Brain microvascular endothelial cell (primary cell): Measurements from ENCODE around the gene OR10P1.

Experiments
- DNase-seq: peaks from one replicate; pipeline ENCODE4 v3.0.0-alpha.2; 2020
- H3K27ac ChIP-seq: fragments of 250-450 bp; sonication (Bioruptor Pico); 2 replicates; pipeline ENCODE4 v1.5.1; 2020; ENCODE audit warnings: mild to moderate bottlenecking, moderate library complexity
- H3K27me3 ChIP-seq: fragments of 250-450 bp; sonication (Bioruptor Pico); replicated peaks from 2 replicates; pipeline ENCODE4 v1.5.1; 2020; ENCODE audit warnings: mild to moderate bottlenecking
- H3K36me3 ChIP-seq: fragments of 250-450 bp; sonication (Bioruptor Pico); replicated peaks from 2 replicates; pipeline ENCODE4 v1.5.1; 2020; ENCODE audit warnings: mild to moderate bottlenecking
- H3K4me3 ChIP-seq: 2 replicates; pipeline ENCODE4 v1.5.1; 2011; ENCODE audit warnings: low read depth, mild to moderate bottlenecking, control low read depth, low read length, moderate library complexity
- in situ Hi-C: cut with HindIII; loops from 2 replicates; pipeline ENCODE4 v1.10.0; 2017; ENCODE audit warnings: low sequenced_read_pairs, low pct_ligation_motif_present
- TF ChIP-seq, protein P1 (sequence below): IDR thresholded peaks from 2 replicates; pipeline ENCODE4 v1.5.1; 2011; ENCODE audit warnings: low read depth, mild to moderate bottlenecking, moderate library complexity, low read length, control low read depth, inconsistent platforms; ENCODE audit errors: missing control alignments

Gene OR10P1

DNA sequence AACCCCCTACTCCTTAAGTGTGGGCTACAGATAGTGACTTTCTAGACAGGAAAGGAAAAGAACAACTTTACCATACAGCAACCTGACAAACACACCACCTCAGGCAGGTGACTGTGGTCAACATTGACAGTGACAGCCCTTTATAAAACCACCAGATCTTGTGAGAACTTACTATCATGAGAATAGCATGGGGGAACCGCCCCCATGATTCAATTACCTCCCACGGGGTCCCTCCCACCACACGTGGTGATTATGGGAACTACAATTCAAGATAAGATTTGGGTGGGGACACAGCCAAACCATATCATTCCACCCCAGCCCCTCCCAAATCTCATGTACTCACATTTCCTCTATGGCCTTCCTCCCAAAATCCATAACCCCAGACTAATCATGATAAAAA is 16.3 kb downstream of the OR10P1 start:
- Histone ChIP-seq H3K27ac (no peak overlapping the region), H3K4me3 (no peak overlapping the region), H3K27me3 (peaks cover 5% of the 10 kb centered on the region), H3K36me3 (no peaks in the 10 kb centered on the region)
- in situ Hi-C loops, result no loop called here
- TF ChIP-seq, protein P1, sequence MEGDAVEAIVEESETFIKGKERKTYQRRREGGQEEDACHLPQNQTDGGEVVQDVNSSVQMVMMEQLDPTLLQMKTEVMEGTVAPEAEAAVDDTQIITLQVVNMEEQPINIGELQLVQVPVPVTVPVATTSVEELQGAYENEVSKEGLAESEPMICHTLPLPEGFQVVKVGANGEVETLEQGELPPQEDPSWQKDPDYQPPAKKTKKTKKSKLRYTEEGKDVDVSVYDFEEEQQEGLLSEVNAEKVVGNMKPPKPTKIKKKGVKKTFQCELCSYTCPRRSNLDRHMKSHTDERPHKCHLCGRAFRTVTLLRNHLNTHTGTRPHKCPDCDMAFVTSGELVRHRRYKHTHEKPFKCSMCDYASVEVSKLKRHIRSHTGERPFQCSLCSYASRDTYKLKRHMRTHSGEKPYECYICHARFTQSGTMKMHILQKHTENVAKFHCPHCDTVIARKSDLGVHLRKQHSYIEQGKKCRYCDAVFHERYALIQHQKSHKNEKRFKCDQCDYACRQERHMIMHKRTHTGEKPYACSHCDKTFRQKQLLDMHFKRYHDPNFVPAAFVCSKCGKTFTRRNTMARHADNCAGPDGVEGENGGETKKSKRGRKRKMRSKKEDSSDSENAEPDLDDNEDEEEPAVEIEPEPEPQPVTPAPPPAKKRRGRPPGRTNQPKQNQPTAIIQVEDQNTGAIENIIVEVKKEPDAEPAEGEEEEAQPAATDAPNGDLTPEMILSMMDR, result no peak
- DNase-seq, result no peak

DNA sequence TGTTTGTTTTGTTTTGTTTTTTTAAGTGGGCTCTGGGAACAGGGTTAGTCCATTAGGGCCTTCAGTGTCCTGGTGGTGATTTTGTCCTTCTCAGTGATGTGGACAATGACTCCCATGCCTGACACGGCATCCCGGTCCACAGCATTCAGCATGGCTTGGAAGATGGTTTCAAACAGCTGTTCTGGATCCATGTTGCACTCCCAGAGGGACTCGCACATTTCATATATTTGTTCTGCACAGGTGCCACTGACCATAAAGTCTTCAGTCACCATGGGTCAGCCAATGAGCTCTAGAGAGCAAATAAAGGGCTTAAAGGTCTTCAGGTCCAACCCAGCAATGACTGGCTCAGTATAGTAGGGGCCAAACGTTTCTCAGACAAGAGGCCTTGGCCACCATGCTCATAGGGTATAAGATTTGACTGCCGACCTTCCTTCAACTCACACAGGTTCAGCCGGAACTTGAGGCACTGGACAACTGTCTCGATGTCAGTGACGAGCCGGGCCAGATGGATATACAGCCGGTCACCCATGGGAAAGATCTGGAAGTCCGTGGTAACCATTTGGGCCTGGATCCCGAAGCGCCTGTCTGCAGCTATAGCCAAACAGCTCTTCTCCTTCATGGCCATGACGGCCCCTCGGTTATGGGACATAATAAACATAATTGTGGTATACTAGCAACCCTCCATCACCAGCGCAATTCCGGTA is 18.0 kb downstream of the OR10P1 start:
- H3K27ac ChIP-seq, result no peak overlapping the region
- H3K4me3 ChIP-seq, result no peak overlapping the region
- TF ChIP-seq, protein P1, result no peak
- peaks cover 5% of the 10 kb centered on the region for H3K27me3 ChIP-seq
- H3K36me3 ChIP-seq, result no peaks in the 10 kb centered on the region
- in situ Hi-C loops, result no loop called here
- no peak for DNase-seq

DNA sequence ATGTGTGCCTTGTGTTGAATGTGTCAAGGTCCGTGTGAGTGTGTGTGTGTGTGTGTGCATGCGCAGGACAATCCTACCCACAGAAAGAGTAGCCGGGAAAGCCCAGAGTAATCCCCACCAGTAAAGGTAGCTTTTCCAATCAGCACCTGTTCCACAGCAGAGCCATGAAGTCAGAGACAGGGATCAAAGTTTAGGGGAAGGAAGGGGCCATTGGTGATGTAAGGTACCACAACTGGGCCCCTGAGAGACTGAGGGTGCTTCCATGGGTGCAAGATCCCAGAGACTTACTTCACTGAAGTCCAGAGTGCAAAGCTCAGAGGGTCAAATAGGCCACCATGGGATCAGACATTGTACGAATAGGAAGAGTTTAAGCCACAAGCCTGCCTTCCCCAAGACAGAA is 20.5 kb downstream of the OR10P1 start:
- TF ChIP-seq, protein P1, result no peak
- Histone ChIP-seq H3K4me3 (no peak overlapping the region), H3K27ac (no peak overlapping the region), H3K27me3 (peaks cover 5% of the 10 kb centered on the region), H3K36me3 (no peaks in the 10 kb centered on the region)
- DNase-seq, result no peak
- in situ Hi-C loops, result no loop called here

DNA sequence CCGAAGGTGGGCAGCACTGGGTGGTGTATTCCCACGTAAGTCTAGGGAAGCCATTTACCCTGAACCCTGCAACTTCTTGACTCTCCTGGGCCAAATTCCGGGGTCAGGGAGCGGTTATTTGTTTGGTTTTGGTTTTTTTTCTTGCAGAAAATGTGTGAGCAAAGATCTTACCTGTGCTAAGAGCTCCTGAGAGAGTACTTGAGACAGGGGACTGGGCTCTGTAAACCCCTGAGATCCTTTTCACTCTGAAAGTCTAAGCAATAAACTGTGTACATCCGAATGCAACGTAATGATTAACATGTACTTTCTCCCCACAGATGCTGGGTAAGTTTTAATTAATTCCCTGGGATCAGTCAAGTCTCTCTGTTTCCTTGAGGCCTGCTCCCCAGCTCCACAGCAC is 21.5 kb downstream of the OR10P1 start:
- in situ Hi-C loops, result no loop called here
- no peak overlapping the region for H3K4me3 ChIP-seq
- H3K27me3 ChIP-seq, result peaks cover 5% of the 10 kb centered on the region
- no peaks in the 10 kb centered on the region for H3K36me3 ChIP-seq
- no peak overlapping the region for H3K27ac ChIP-seq
- DNase-seq, result no peak
- TF ChIP-seq, protein P1, result no peak

DNA sequence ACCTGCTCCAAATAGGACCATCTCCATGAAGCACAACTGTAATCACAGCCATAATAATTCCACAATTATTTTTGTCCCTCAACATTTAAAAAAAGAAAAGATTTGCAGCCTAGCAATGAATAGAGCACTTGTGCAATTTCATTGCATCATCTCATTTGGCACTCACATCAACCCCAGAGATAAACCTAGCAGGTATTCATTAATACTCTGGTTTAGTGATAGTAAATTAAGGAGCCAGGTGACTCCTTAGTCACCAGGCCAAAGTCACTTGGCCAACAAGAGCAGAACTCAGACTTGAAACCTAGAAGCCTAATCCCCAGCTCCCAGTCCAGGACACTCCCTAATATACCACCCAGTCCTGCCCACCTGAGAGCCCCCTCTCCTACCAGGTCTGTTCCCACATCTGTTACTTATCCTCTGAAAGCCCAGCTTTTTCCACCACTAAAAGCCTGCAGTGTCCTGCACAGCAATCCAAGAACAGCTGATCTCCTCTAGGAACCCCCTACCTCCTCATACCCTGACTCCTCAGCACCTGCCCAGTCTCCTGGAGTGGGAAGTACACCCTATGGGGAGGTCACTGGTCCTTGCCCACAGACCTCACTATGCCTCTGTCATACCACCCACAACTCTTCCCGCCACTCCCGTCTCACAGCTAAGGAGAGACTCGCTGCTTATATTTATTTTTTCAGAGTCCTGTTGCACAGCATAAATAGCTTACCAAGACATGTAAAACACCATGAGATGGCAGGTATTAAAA is 22.1 kb downstream of the OR10P1 start:
- TF ChIP-seq, protein P1, result no peak
- no peak overlapping the region for H3K4me3 ChIP-seq
- in situ Hi-C loops, result no loop called here
- H3K27ac ChIP-seq, result no peak overlapping the region
- no peaks in the 10 kb centered on the region for H3K36me3 ChIP-seq
- DNase-seq, result no peak
- H3K27me3 ChIP-seq, result peaks cover 5% of the 10 kb centered on the region
